Ascending aorta (tissue), 2 donors: ENCODE results near the gene CEP192. TPM values are rescaled to one million over a fixed set of nuclear protein-coding genes. Genes with fewer than 3 reads are reported as not detected.

Source experiments
- DNase-seq, 2 donors: peaks; one replicate each; pipeline ENCODE4 v3.0.0-alpha.2; 2019; ENCODE audit warnings: low spot score in 2 of 2
- H3K27ac ChIP-seq, 2 donors: fragments of 200-600 bp; sonication (generic); one replicate each; pipeline ENCODE4 v1.5.1; 2016 to 2017; ENCODE audit warnings: mild to moderate bottlenecking in 1 of 2
- H3K27me3 ChIP-seq: fragments of 200-600 bp; sonication (generic); one replicate; pipeline ENCODE4 v1.5.1; 2017
- H3K36me3 ChIP-seq, 2 donors: fragments of 200-600 bp; sonication (generic); one replicate each; pipeline ENCODE4 v1.5.1; 2016
- H3K4me1 ChIP-seq, 2 donors: fragments of 200-600 bp; sonication (generic); one replicate each; pipeline ENCODE4 v1.5.1; 2016 to 2017; ENCODE audit warnings: mild to moderate bottlenecking in 1 of 2
- H3K4me3 ChIP-seq, 2 donors: fragments of 200-600 bp; sonication (generic); one replicate each; pipeline ENCODE4 v1.5.1; 2016 to 2017; ENCODE audit warnings: mild to moderate bottlenecking in 1 of 2
- H3K9me3 ChIP-seq, 2 donors: fragments of 200-600 bp; sonication (generic); one replicate each; pipeline ENCODE4 v1.5.1; 2016
- CTCF ChIP-seq, 3 experiments: fragments of 200-600 bp in 2 of 3; fragments of 450-650 bp in 1 of 3; sonication (generic) in 2 of 3; IDR thresholded peaks; one replicate each; pipeline ENCODE4 v1.5.1; 2016 to 2019; ENCODE audit warnings: antibody characterized with exemption in 3 of 3, mild to moderate bottlenecking in 1 of 3, moderate library complexity in 1 of 3
- intact Hi-C: fragments of 100-400 bp; cut with DNase I; formaldehyde crosslinking; loops from one replicate; pipeline ENCODE4 v1.15.1; 2023
- total RNA-seq: library from RNA; depleted of rRNA; stranded (reverse); fragments of >200 nt; gene quantifications from one replicate; pipeline ENCODE4 v1.1.0, GENCODE V29; 2016

CEP192 gene
- total RNA-seq, 1 donor from 2014 or later: 3.1 TPM

GRCh38 chr18:13011719-13012118, 20.6 kb downstream of the CEP192 start:
- H3K4me3 ChIP-seq: no peak overlapping the region
- intact Hi-C loops: no loop called here
- H3K4me1 ChIP-seq: no peaks in the 10 kb centered on the region
- TF ChIP-seq CTCF (IDR thresholded peaks at IDR 0.05): no peak
- H3K36me3 ChIP-seq: peaks cover 42 to 63% of the 10 kb centered on the region in 2 donors
- no peaks in the 10 kb centered on the region for H3K9me3 ChIP-seq
- no peak overlapping the region for H3K27ac ChIP-seq
- H3K27me3 ChIP-seq: no peaks in the 10 kb centered on the region
- DNase-seq: no peak

GRCh38 chr18:13014232-13014631, 23.1 kb downstream of the CEP192 start:
- intact Hi-C loops: no loop called here
- no peak for TF ChIP-seq CTCF (IDR thresholded peaks at IDR 0.05)

GRCh38 chr18:13014818-13015217, 23.7 kb downstream of the CEP192 start:
- intact Hi-C loops: no loop called here
- Histone ChIP-seq H3K36me3 (peaks cover 31 to 77% of the 10 kb centered on the region in 2 donors), H3K4me1 (no peaks in the 10 kb centered on the region), H3K27ac (no peak overlapping the region), H3K9me3 (no peaks in the 10 kb centered on the region), H3K27me3 (no peaks in the 10 kb centered on the region), H3K4me3 (no peak overlapping the region)
- TF ChIP-seq CTCF (IDR thresholded peaks at IDR 0.05): no peak
- no peak for DNase-seq

More at GRCh38 chr18:13014232-13014631, 23.1 kb downstream of the CEP192 start:
- Histone ChIP-seq H3K27me3 (no peaks in the 10 kb centered on the region), H3K36me3 (peaks cover 36 to 78% of the 10 kb centered on the region in 2 donors), H3K4me1 (no peaks in the 10 kb centered on the region), H3K9me3 (no peaks in the 10 kb centered on the region), H3K4me3 (no peak overlapping the region), H3K27ac (no peak overlapping the region)
- no peak for DNase-seq

- no peak for DNase-seq
- Histone ChIP-seq H3K27me3 (no peaks in the 10 kb centered on the region), H3K36me3 (peaks cover 27 to 84% of the 10 kb centered on the region in 2 donors), H3K9me3 (peaks cover 0 to 3% of the 10 kb centered on the region in 2 donors), H3K27ac (no peak overlapping the region), H3K4me1 (no peaks in the 10 kb centered on the region), H3K4me3 (no peak overlapping the region)
- intact Hi-C loops: no loop called here
- no peak for TF ChIP-seq CTCF (IDR thresholded peaks at IDR 0.05)
Measured at GRCh38 chr18:13017247-13017875, 26.2 kb downstream of the CEP192 start.

- Histone ChIP-seq H3K4me3 (no peak overlapping the region), H3K4me1 (no peaks in the 10 kb centered on the region), H3K36me3 (peaks cover 23 to 86% of the 10 kb centered on the region in 2 donors), H3K9me3 (peaks cover 0 to 12% of the 10 kb centered on the region in 2 donors), H3K27me3 (no peaks in the 10 kb centered on the region), H3K27ac (no peak overlapping the region)
- DNase-seq: no peak
- no peak for TF ChIP-seq CTCF (IDR thresholded peaks at IDR 0.05)
- intact Hi-C loops: no loop called here
Measured at GRCh38 chr18:13018374-13018773, 27.2 kb downstream of the CEP192 start.
